Stimulated activated CD8-positive, alpha-beta memory T cell treated with anti-CD3 and anti-CD28 coated beads, Interleukin-15, amount 100 ng/mL, for 24 hours (primary cell): ENCODE data around the gene CAMKK2.
A peak's percentile ranks its signal among the peaks of the same experiment; 100 is the strongest.
"Not testable (repeated sequence)": the region's sequence is repeated elsewhere in the genome, so short reads cannot be mapped to it uniquely, and the experiment has no call there.

Experiments used
- DNase-seq: peaks from one replicate; pipeline ENCODE4 v3.0.0-alpha.2; 2020; ENCODE audit warnings: low read depth

CAMKK2 gene

DNA sequence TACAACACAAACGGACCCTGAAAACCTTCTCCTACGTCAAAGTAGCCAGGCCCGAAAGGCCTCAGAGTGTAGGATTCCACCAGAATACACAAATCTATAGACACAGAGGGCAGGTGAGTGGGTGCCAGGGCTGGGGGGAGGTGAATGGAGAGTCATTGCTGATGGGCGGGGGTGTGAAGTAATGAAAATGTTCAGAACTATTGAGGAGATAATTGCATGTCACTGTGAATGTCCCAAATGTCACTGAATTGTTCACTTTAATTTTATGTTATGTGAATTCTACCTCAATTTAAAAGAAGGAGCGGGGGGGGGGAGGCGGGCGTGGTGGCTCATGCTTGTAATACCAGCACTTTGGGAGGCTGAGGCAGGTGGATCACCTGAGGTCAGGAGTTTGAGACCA, 50.6 kb downstream of the CAMKK2 start:
- no peak for DNase-seq

DNA sequence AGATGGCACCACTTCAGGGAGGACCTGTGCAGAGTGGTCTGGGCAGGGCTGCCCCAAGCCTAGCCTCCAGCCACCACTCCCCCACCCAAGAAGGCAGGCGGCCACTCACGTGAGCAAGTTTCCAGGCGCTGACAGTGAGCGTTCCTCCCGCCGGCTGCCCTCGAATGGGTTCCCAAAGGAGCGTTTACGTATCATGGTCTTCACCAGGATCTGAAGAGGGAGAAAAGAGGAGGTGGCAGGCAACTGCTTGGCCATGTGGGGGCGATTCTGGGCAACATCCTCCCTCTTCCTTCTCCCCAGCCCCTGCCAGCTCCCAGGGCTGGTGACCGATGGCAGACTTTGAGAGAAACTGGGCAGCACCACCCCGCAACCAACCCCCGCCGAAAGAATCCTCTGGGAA, 51.5 kb downstream of the CAMKK2 start:
- no peak for DNase-seq

DNA sequence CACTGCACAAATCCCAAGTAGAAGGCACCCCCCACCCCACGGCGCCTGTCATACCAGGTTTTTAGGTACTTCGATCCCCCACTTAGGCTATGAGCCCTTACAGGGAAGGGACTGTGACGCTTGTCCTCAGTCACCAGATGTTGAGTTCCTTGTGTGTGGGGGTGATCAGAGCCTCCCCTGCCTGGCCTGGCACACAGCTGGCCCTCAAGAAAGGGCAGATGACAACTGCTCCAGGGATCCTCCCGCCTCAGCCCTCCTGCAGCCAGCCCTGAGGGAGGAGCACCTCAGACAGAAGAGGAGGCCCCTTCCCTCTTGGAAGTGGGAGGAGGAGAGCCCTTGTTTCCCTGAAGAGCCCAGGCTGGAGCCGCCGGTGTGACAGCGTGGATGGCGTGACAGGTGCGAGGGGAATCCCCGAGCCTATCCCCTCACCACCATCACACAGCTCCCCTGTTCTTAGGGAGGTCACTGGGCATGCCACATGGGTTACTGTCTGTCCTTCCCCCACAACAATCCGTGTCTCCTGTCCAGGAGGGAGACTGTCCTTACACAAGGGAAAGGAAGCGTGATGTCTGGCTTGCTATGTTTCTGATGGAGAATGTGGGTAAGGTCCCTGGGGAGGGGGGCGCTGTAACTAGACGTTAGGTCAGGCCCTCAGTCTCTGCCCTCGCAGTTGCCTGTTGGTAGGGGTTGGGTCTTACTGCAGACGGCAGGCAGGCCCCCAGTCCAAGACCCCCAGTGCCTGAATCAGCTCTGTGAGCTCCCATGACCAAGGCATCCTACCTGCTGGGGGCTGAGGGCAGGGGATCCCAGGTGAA, 55.1 kb downstream of the CAMKK2 start:
- no peak for DNase-seq

DNA sequence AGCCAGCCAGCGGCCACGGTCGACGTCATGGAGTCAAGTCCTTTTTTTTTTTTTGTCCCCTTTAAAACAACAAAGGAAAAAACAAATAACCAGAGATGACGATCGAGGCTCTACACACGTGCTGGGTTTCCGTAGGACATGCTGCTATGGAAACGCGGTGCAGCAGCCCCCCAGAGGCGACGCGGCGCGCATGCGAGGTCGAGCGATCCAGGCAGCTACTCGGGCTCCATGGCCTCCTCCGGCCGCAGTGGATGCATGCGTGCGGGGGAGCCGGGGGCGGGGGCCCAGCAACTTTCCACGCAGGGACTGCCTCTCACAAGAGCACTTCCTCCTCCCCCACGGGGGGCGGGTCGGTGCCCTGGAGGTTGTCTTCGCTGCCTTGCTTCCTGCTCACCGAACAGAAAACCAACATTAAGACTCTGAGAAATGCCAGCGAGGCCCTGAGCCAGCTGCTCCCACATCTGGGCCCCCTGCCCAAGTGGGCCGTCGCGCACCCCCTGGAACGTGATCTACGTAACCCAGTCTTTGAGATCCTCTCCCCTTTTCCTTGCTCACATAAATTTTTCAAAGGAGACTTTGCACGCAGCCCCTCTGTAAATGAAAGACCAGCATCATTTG, 55.9 kb downstream of the CAMKK2 start:
- peak; percentile 53 for DNase-seq

DNA sequence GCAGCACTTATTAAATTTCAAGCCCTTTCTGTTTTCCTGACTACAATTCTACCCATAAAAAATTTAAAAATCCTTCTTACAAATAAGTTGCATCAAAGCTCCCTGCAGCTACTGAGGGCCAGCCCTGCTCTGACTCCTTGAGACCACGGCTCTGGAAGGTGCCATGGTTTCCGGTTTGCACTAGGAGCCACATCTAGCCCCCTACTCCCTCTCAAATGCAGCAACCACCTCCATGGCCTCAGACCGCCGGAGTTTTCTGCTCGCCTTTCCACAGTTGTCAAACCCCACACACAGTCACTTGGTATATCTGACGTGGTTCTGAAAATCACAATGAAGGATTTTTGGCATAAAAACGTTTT, 56.5 kb downstream of the CAMKK2 start:
- DNase-seq: no peak

DNA sequence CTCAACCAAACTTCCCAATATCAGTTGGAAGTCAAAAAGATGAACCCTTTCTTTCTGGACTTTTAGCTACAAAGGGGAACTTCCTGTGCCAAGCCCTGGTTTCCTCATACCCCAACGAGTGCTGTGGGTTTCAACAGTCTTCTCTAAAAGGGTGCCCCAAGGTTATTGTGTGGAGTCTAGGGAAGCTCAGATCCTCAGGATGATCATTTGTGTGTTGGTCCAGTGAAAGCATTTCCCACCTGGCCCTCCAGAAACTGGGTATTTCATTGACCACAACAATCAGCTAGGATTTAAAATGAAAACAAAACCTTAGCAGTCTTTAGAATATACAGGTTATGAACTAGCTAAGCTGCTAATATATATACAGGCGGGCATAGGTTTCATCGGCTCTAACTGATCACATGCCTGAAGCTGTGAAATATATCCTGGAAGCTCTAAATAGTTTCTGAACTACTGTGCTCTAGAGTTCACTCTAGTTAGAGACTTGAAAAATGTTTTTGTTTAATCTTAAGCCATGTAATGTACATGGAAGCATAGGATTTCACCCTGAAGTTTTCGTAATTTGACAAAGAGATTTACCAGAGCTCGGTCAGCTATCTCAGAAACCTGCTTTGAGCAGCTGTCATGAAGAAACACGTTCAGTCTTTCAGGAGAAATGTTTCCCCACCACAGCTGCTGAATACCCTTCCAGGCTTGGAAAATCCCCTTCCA, 57.0 kb downstream of the CAMKK2 start:
- DNase-seq: no peak

DNA sequence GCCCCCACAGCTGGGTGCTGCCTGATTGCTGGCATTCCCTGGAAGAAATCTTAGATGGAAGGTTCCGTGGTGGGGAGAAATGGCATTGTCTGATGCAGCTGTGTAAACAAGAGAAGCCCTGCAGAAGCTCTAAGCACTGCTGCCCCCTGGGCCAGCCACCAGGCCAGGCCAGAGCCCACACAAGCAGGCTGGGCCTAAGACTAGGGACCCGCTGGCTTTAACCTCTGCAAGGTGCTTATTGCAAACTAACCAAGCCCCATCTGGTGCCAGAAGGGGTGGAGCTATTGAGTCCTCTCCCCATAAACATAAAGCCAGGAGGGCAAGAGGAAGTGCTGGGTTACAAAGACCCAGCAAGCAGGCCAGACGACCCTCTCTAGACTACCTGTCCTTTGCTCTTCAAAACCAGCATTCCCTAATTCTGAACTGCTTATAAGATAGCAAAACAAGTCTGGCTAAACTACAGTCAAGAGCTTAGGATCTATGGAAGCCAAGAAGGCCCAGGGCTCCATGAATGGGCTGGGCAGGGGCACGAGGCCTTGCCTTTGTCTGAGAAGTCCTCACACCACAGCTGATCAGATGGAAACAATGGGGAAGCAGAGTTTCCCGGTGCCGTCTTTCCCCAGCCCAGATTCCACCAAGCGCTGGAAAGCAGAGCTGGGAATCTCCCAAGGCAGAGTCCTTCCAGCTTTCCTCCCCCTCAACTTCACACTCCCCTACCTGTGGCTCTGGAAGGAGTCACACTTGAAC, 57.7 kb downstream of the CAMKK2 start:
- no peak for DNase-seq

DNA sequence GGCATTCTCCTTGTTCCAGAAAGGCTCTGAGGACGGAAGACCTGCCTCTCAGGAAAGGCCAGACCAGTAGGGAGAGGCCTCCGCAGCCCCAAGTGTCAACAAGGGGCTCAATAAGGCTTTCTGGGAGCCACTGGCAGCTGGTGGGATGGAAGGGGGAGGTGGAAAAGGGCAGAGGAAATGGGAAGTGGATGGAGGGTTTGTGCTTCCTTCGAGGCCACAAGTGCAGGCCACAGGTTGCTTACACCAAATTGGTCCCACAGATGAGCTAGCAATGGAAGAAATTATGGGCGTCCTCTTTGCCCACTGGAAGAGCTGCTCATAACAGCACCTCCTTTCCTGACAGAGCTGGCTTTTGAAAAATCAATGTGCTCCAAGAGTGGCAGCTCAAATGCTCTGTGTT, 58.4 kb downstream of the CAMKK2 start:
- no peak for DNase-seq

DNA sequence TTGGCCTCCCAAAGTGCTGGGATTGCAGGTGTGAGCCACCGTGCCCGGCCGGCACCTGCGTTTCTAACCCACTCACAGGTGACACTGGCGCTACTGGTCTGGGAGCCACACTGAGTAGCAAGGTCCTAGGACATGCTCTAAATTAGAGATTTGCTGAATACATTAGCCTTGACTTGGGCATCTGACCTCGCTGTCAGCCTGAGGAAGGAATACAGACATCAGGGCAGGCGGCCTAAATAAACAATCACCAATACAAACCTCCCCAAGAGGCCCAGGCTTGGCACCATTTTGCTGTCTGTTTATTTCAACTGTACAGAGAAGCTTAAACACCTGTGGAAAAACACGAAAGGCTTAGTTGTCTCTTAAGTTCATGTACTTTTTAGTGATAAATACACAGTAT, 59.1 kb downstream of the CAMKK2 start:
- DNase-seq: no peak

DNA sequence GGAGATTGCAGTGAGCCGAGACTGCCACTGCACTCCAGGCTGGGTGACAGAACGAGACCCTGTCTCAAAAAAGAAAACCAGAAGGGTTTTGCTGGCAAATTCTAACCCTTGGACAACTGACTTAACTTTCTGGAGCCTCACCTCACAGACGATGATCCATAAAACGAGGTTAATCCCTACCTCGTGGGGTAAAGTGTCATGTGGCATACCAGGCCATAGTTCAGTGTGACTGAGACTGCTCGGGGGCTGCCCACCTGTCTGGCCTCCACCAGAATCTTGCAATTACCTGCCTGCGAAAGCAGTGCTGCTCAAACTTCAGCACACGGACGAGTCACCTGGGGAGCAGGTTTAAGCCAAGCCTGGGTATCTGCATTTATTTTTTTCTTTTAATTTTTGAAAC, 59.7 kb downstream of the CAMKK2 start:
- no peak for DNase-seq

DNA sequence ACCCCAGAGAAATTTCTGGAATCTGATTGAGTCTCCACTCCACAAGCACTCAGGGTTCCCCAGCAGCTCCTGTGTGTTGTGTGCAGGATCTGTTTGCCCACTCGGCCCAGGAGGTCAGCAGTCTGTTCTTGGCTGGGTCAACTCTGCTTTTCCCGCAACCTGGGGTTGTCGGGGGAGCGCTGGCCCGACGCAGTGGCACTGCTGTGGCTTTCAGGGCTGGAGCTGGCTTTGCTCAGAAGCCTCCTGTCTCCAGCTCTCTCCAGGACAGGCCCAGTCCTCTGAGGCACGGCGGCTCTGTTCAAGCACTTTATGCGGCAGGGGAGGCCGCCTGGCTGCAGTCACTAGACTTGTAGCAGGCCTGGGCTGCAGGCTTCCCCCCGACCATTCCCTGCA, 62.9 kb downstream of the CAMKK2 start:
- DNase-seq: no peak

DNA sequence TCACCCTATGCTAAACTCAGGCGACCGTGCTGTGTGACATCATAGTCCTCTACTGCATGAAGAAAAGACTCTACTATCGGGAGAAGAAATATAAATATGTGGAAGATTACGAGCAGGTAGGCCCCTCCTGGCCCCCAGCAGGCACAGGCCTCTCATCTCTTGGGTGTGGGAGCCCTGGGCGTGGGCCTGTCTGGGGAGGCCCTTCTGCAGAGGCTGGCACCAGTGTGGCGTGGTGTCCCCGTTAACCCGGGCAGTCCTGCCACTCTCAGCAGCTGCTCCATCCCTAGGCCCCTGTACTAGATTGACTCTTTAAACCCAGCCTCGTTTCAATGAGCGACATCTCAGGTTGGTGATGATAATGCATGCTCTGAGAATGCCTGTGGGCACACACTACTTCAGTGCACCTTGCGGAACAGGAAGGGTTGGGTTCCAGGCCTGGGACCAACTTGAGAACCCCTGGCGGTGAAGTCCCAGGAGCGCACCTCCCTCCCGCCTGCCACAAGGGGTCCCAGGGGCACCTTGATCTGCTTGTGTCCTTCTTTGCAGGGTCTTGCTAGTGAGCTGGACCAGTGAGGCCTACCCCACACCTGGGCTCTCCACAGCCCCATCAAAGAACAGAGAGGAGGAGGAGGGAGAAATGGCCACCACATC, 63.4 kb downstream of the CAMKK2 start:
- DNase-seq: no peak

DNA sequence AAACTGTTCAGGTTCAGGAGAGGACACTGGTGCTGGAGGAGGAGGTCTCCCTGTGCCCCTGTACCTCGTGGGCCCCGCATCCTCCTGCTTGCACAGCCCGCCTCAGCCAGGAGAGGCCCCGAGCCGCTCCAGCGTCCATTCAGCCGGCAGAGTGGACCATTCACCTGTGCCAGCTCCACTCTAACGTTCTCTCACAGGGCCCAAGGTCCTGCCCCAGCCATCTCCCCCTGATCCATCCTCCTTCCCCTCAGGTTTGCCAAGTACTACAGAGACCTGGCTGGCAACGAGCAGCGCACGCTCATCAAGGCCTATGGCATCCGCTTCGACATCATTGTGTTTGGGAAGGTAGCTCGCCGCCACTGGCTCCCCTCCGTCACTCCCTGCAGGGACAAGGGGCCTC, 64.3 kb downstream of the CAMKK2 start:
- DNase-seq: no peak

DNA sequence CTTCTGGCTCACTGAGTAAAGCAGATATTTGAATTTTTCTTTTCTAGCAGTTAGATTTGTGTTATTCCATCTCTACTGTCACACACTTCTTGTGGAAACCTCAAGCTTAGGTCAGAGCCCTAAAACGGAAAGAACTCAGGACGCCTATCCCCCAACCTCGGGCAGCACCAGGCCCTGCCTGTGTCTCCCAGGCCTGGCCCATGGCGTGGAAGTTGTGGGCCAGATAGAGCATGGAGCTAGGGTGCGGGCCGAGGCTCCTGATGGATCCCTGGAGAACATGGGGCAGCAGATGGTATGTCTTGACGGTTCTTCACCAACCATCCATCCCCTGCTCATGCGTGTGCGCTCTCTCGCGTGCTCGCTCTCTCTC, 66.0 kb downstream of the CAMKK2 start:
- DNase-seq: no peak

DNA sequence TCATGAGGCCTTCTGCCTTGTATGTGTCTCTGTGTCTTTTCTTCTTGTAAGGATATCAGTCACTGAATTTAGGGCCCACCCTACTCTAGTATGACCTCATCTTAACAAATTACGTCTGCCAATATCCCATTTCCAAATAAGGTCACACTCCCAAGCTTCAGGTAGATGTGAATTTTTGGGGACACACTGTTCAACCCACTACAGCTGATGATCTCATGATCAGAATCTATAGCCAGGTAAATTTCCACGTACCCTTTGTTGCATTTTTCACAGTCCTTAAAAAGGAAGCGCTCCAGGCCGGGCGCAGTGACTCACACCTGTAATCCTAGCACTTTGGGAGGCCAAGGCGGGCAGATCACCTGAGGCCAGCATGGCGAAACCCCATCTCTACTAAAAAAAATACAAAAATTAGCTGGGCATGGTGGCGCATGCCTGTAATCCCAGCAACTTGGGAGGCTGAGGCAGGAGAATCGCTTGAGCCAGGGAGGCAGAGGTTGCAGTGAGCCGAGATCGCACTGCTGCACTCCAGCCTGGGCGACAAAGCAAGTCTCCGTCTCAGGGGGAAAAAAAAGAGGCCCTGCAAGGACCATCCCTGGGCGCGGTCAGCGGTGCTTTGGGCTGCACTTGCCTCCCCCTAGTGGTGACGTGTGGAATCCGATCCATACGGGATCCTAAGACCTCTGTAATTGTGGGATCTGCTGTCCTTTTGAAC, 66.5 kb downstream of the CAMKK2 start:
- DNase-seq: not testable (repeated sequence)

DNA sequence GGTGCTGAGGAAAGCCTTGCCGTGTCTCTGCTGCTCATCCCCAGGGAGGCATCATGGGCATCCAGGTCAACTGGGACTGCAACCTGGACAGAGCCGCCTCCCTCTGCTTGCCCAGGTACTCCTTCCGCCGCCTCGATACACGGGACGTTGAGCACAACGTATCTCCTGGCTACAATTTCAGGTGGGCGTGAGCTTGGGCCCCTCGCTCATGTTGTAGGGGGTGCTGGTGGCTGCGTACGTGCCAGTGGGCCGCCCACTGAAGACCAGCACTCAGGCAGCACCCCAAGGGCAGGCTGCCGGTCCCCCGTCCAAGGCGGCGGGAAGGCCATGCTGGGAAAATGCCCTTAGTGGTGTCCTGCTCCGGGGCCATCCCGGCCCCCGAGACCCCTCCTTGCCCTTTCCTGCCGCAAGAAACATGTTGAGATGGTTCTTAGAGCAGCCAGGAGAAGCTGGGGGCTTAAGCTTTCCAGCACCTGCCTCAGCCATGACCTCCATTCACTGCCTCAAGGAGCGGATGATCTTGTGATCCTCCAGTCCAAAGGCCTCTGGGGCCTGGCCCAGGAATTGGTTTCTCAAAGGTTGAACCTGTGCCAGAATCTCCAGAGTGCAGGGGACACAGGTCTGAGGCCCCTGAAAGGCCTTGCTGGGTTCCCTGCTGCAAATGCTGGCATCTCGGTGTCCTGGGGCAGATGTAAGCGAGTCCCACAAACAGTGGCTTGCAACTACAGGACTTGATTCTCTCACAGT, 67.4 kb downstream of the CAMKK2 start:
- no peak for DNase-seq

DNA sequence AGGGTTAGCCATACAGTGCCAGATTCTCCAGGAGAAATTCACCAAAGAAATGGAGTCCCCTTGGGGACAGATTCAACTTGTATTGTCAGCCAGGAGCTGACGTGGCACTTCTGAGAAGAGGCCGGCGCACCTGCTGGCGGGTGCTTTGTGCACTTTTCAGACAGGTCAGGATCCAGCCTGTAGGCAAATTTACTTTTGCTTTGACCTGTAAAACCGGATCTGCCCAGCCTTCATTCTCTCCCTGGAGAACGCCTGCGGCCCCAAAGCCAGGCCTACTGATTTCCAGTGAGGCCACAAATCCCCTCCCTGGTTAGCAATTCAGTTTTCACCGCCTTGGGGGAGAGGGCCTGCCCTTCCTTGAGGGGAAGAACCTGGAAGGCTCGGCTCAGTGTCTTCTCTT, 69.2 kb downstream of the CAMKK2 start:
- no peak for DNase-seq

DNA sequence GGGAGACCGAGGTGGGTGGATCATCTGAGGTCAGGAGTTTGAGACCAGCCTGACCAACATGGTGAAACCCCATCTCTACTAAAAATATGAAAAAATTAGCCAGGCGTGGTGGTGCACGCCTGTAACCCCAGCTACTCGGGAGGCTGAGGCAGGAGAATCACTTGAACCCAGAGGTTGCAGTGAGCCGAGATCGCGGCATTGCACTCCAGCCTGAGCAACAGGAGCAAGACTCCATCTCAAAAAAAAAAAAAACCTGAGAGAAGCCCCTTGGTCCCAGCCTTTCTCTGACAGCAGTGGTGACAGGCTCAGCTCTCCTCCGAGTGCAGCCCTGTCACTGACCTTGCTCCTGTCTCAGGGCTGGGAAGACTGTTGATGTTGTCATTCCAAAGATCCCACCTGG, 69.6 kb downstream of the CAMKK2 start:
- not testable (repeated sequence) for DNase-seq

DNA sequence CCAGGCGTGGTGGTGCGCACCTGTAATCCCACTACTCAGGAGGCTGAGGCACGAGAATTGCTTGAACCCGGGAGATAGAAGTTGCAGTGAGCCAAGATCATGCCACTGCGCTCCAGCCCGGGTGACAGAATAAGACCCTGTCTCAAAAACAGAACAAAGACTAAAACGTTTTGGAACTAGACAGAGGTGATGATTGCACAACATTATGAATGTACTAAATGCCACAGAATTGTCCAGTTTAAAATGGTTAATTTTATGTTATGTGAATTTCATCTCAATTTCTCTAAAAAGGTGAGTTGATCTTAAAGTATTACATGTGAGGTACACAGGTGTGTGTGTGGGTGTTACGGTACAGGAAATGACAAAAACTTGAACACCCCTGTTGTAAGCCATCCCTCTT, 70.1 kb downstream of the CAMKK2 start:
- DNase-seq: no peak

DNA sequence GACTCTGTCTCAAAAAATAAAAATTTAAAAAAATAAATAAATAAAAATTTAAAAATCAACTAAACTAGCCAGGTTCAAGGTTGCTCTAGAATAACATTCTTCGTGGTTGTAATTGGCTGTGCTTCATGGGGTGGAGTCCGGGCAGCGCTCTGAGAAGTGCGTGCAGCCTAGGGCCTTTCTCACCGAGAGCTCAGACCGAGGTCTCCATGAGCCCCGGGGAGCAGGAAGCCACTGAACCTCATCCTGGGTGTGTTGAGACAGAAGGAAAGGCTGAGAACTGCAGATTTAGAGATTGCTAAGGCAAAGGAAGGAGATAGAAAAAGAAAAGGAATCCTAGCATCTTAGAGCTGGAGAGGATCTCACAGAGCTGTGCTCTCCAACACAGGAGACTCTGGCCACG, 71.9 kb downstream of the CAMKK2 start:
- no peak for DNase-seq
